Measurements from ENCODE around the gene LRRTM4. TPM values are rescaled to one million over a fixed set of nuclear protein-coding genes. Genes with fewer than 3 reads are reported as not detected.

Gene LRRTM4
- total and polyA plus RNA-seq, 2 of the 13 experiments (the other 11 are each of a cell fraction or from before 2014, with no cell fraction given), result 1.2 TPM

GRCh38 chr2:76730021-76730420, 792.2 kb downstream of the LRRTM4 start (continued):
- TF ChIP-seq IRF9 (CRISPR knock-in tag; IDR thresholded peaks at IDR 0.05; ENCODE audit: borderline replicate concordance) (no peak), ZNF768 (CRISPR knock-in tag; IDR thresholded peaks at IDR 0.05) (no peak), NONO (IDR thresholded peaks at IDR 0.05) (no peak), NONO (CRISPR knock-in tag; conservative IDR thresholded peaks at IDR 0.05) (no peak), ZNF18 (CRISPR knock-in tag; IDR thresholded peaks at IDR 0.05; ENCODE audit: insufficient replicate concordance) (no peak), ZNF430 (CRISPR knock-in tag; IDR thresholded peaks at IDR 0.05) (no peak)

- no peak for DNase-seq (ENCODE audit: low spot score)
- no peak overlapping the region for H3K9ac ChIP-seq (ENCODE audit: insufficient read depth, low read depth, low read length)
- no peak overlapping the region for H3K4me3 ChIP-seq (replicated peaks in 1 of 3; ENCODE audit: insufficient read depth in 1 of 3, low read depth in 2 of 3, low read length in 3 of 3)
- no peaks in the 10 kb centered on the region for H3K9me3 ChIP-seq (ENCODE audit: low read length)
- POLR2A ChIA-PET, result no interaction called here
- H3K36me3 ChIP-seq (replicated peaks in 1 of 2; ENCODE audit: control insufficient read depth in 1 of 2, insufficient read depth in 2 of 2, low read length in 2 of 2), result no peaks in the 10 kb centered on the region
- ATAC-seq, result no peak
- H3K4me2 ChIP-seq (ENCODE audit: low read depth, low read length), result no peak overlapping the region
- intact Hi-C loops (cut with micrococcal nuclease; ENCODE audit: unreplicated experiment) (no loop called here), in situ Hi-C loops (cut with HindIII; ENCODE audit: extremely low pct_ligation_motif_present, low pct_unique_long_range_greater_than_20kb) (no loop called here)
- no peak overlapping the region for H2AFZ ChIP-seq (ENCODE audit: low read length)
- TF ChIP-seq HNRNPUL1 (IDR thresholded peaks at IDR 0.05; ENCODE audit: low read depth, low read length) (no peak), GABPA (IDR thresholded peaks at IDR 0.05; ENCODE audit: low read depth, low read length) (no peak), GABPA (CRISPR knock-in tag; IDR thresholded peaks at IDR 0.05; ENCODE audit: low read depth) (no peak), NFE2L2 (IDR thresholded peaks at IDR 0.05; ENCODE audit: low read length) (no peak), ZNF512 (CRISPR knock-in tag; IDR thresholded peaks at IDR 0.05) (no peak), IRF1 (CRISPR knock-in tag; IDR thresholded peaks at IDR 0.05; ENCODE audit: low read depth) (no peak), KLF11 (CRISPR knock-in tag; IDR thresholded peaks at IDR 0.05) (no peak), PITX1 (CRISPR knock-in tag; IDR thresholded peaks at IDR 0.05) (no peak), FUBP1 (CRISPR knock-in tag; IDR thresholded peaks at IDR 0.05; ENCODE audit: borderline replicate concordance) (no peak)
- CTCF ChIA-PET (ENCODE audit: low intra/inter-chr PET ratio, low total read pairs), result no interaction called here
- no peaks in the 10 kb centered on the region for H3K79me2 ChIP-seq (ENCODE audit: insufficient read depth, low read length)
- no peak overlapping the region for H3K27ac ChIP-seq (ENCODE audit: extremely low read length, insufficient read depth, low read length)
- 1% methylated on average over 3 of the region's 3 CpGs for WGBS (ENCODE audit: low lambda C conversion rate)
- H3K4me1 ChIP-seq (ENCODE audit: insufficient read depth, low read length), result no peaks in the 10 kb centered on the region
- FAIRE-seq, result no peak
- no peaks in the 10 kb centered on the region for H3K27me3 ChIP-seq (ENCODE audit: control insufficient read depth in 1 of 2, insufficient read depth in 2 of 2, low read length in 2 of 2)
- no TSS peak for BruUV-seq (replicated peaks)
- H4K20me1 ChIP-seq (ENCODE audit: insufficient read depth, low read length), result no peaks in the 10 kb centered on the region
These were observed 801.0 kb downstream of the LRRTM4 start for GRCh38 chr2:76721226-76721625.
